WTC11 (cell line): ENCODE measurements around the gene RAPGEF6. TPM values are rescaled to one million over a fixed set of nuclear protein-coding genes. Genes with fewer than 3 reads are reported as not detected.
"Not testable (repeated sequence)": the region's sequence is repeated elsewhere in the genome, so short reads cannot be mapped to it uniquely, and the experiment has no call there.

Source experiments
- ATAC-seq: fragments of 200-7000 bp; cut with Tn5 transposase; 2 replicates; pipeline ENCODE4 v1.10.0; 2021; ENCODE audit warnings: mild to moderate bottlenecking, moderate library complexity
- CTCF ChIA-PET: fragments of 300-600 bp; sonication (Branson Sonifier 250); formaldehyde crosslinking; loops from one replicate; lab custom pipeline; 2021; ENCODE audit warnings: antibody characterized with exemption; lab: Charles Lee
- POLR2A ChIA-PET: fragments of 350-600 bp; sonication (Branson Sonifier 250); formaldehyde crosslinking; loops from one replicate; lab custom pipeline; 2021; ENCODE audit warnings: antibody characterized with exemption; lab: Charles Lee
- DNase-seq: peaks from one replicate; pipeline ENCODE4 v3.0.0; 2021; ENCODE audit warnings: low spot score
- H3K27ac Mint-ChIP-seq: 2 replicates; pipeline ENCODE4 v1.8.0; 2021; ENCODE audit warnings: mixed read lengths
- H3K27me3 Mint-ChIP-seq: 2 replicates; pipeline ENCODE4 v1.8.0; 2021; ENCODE audit warnings: low read depth, mild to moderate bottlenecking, moderate library complexity, mixed read lengths
- H3K36me3 Mint-ChIP-seq: 2 replicates; pipeline ENCODE4 v1.8.0; 2021; ENCODE audit warnings: mixed read lengths
- H3K4me1 Mint-ChIP-seq: 2 replicates; pipeline ENCODE4 v1.8.0; 2022; ENCODE audit warnings: mixed read lengths
- H3K4me3 Mint-ChIP-seq: 2 replicates; pipeline ENCODE4 v1.8.0; 2021; ENCODE audit warnings: mild to moderate bottlenecking, moderate library complexity, mixed read lengths
- H3K9me3 Mint-ChIP-seq: 2 replicates; pipeline ENCODE4 v1.8.0; 2021; ENCODE audit warnings: mixed read lengths
- E2F4 ChIP-seq: sonication (generic); formaldehyde crosslinking; IDR thresholded peaks from 2 replicates; pipeline ENCODE4 v1.8.1; 2022; ENCODE audit warnings: low read depth, mild to moderate bottlenecking, moderate library complexity, missing genetic modification reagents, borderline replicate concordance
- ERG ChIP-seq: fragments of 250-450 bp; sonication (Bioruptor Pico); IDR thresholded peaks from 2 replicates; pipeline ENCODE4 v1.8.0; 2021; ENCODE audit warnings: mild to moderate bottlenecking
- ESRRA ChIP-seq: sonication (generic); formaldehyde crosslinking; IDR thresholded peaks from 2 replicates; pipeline ENCODE4 v1.8.1; 2022; ENCODE audit warnings: mild to moderate bottlenecking, missing genetic modification reagents, borderline replicate concordance
- MXD4 ChIP-seq: fragments of 250-450 bp; sonication (Bioruptor Pico); IDR thresholded peaks from 2 replicates; pipeline ENCODE4 v1.8.0; 2021; ENCODE audit warnings: mild to moderate bottlenecking, moderate library complexity, borderline replicate concordance
- MYBL2 ChIP-seq: sonication (generic); formaldehyde crosslinking; IDR thresholded peaks from 2 replicates; pipeline ENCODE4 v1.8.1; 2023; ENCODE audit warnings: mild to moderate bottlenecking, moderate library complexity, missing genetic modification reagents
- NFE2L1 ChIP-seq: sonication (generic); formaldehyde crosslinking; IDR thresholded peaks from 2 replicates; pipeline ENCODE4 v1.8.1; 2023; ENCODE audit warnings: missing genetic modification reagents
- OVOL2 ChIP-seq: fragments of 250-450 bp; sonication (Bioruptor Pico); IDR thresholded peaks from 2 replicates; pipeline ENCODE4 v1.9.0; 2021; ENCODE audit warnings: mild to moderate bottlenecking, borderline replicate concordance
- USF1 ChIP-seq: sonication (generic); formaldehyde crosslinking; IDR thresholded peaks from 2 replicates; pipeline ENCODE4 v1.8.0; 2022; ENCODE audit warnings: mild to moderate bottlenecking, missing genetic modification reagents
- ZBTB21 ChIP-seq: sonication (generic); formaldehyde crosslinking; IDR thresholded peaks from 2 replicates; pipeline ENCODE4 v1.8.1; 2023; ENCODE audit warnings: mild to moderate bottlenecking, missing genetic modification reagents, borderline replicate concordance
- ZNF121 ChIP-seq: sonication (generic); formaldehyde crosslinking; IDR thresholded peaks from 2 replicates; pipeline ENCODE4 v1.8.0; 2023; ENCODE audit warnings: missing genetic modification reagents
- ZNF219 ChIP-seq: sonication (generic); formaldehyde crosslinking; IDR thresholded peaks from 2 replicates; pipeline ENCODE4 v1.8.0; 2023; ENCODE audit warnings: missing genetic modification reagents, mild to moderate bottlenecking, borderline replicate concordance
- total RNA-seq: library from RNA; stranded (reverse); gene quantifications from 3 replicates; pipeline ENCODE4 v1.2.3, GENCODE V29; 2021
- TF ChIP-seq, protein P1 (sequence below): sonication (generic); formaldehyde crosslinking; IDR thresholded peaks from 2 replicates; pipeline ENCODE4 v1.8.0; 2022; ENCODE audit warnings: mild to moderate bottlenecking, missing genetic modification reagents
- TF ChIP-seq, protein P2 (sequence below): sonication (generic); formaldehyde crosslinking; IDR thresholded peaks from 2 replicates; pipeline ENCODE4 v1.8.1; 2023; ENCODE audit warnings: mild to moderate bottlenecking, missing genetic modification reagents, borderline replicate concordance
- TF ChIP-seq, protein P3 (sequence below): sonication (generic); formaldehyde crosslinking; IDR thresholded peaks from 2 replicates; pipeline ENCODE4 v1.8.1; 2023; ENCODE audit warnings: mild to moderate bottlenecking, missing genetic modification reagents
- TF ChIP-seq, protein P4 (sequence below): sonication (generic); formaldehyde crosslinking; IDR thresholded peaks from 2 replicates; pipeline ENCODE4 v1.8.1; 2022; ENCODE audit warnings: missing genetic modification reagents, borderline replicate concordance
- TF ChIP-seq, protein P5 (sequence below): sonication (generic); formaldehyde crosslinking; IDR thresholded peaks from 2 replicates; pipeline ENCODE4 v1.8.1; 2022; ENCODE audit warnings: mild to moderate bottlenecking, moderate library complexity, missing genetic modification reagents
- TF ChIP-seq, protein P6 (sequence below): sonication (generic); formaldehyde crosslinking; IDR thresholded peaks from 2 replicates; pipeline ENCODE4 v1.8.1; 2022; ENCODE audit warnings: mild to moderate bottlenecking, missing genetic modification reagents, moderate library complexity, borderline replicate concordance

Gene RAPGEF6
- total RNA-seq, 1 experiment from 2014 or later, result 18.0 TPM

GRCh38 chr5:131399007-131399406 is 236.0 kb downstream of the RAPGEF6 start:
- not testable (repeated sequence) for H3K27ac Mint-ChIP-seq, DNase-seq
- peaks cover 42% of the 10 kb centered on the region for H3K36me3 Mint-ChIP-seq

GRCh38 chr5:131396630-131397273 is 238.3 kb downstream of the RAPGEF6 start:
- CTCF ChIA-PET, result interaction anchor here (1.0 kb wide), 1 partner anchor 15 kb away, joined by 4 read pairs; no protein-coding TSS in a partner anchor

More at GRCh38 chr5:131399007-131399406, 236.0 kb downstream of the RAPGEF6 start:
- CTCF ChIA-PET, POLR2A ChIA-PET, H3K4me1 Mint-ChIP-seq, H3K27me3 Mint-ChIP-seq, H3K4me3 Mint-ChIP-seq, ATAC-seq: not testable (repeated sequence)
- 0 out of 2 replicates have a peak, but pooled peaks have one; percentile 36 for TF ChIP-seq ZNF121 (CRISPR knock-in tag)
- H3K9me3 Mint-ChIP-seq, result peaks cover 14% of the 10 kb centered on the region

More at GRCh38 chr5:131396630-131397273, 238.3 kb downstream of the RAPGEF6 start:
- H3K4me1 Mint-ChIP-seq, result no peaks in the 10 kb centered on the region
- no peaks in the 10 kb centered on the region for H3K27me3 Mint-ChIP-seq
- H3K36me3 Mint-ChIP-seq, result peaks cover 41% of the 10 kb centered on the region
- peaks cover under 1% of the 10 kb centered on the region for H3K9me3 Mint-ChIP-seq
- TF ChIP-seq OVOL2 (CRISPR knock-in tag), result no peak
- TF ChIP-seq, protein P1, sequence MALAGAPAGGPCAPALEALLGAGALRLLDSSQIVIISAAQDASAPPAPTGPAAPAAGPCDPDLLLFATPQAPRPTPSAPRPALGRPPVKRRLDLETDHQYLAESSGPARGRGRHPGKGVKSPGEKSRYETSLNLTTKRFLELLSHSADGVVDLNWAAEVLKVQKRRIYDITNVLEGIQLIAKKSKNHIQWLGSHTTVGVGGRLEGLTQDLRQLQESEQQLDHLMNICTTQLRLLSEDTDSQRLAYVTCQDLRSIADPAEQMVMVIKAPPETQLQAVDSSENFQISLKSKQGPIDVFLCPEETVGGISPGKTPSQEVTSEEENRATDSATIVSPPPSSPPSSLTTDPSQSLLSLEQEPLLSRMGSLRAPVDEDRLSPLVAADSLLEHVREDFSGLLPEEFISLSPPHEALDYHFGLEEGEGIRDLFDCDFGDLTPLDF (CRISPR knock-in tag), result no peak
- TF ChIP-seq, protein P2, sequence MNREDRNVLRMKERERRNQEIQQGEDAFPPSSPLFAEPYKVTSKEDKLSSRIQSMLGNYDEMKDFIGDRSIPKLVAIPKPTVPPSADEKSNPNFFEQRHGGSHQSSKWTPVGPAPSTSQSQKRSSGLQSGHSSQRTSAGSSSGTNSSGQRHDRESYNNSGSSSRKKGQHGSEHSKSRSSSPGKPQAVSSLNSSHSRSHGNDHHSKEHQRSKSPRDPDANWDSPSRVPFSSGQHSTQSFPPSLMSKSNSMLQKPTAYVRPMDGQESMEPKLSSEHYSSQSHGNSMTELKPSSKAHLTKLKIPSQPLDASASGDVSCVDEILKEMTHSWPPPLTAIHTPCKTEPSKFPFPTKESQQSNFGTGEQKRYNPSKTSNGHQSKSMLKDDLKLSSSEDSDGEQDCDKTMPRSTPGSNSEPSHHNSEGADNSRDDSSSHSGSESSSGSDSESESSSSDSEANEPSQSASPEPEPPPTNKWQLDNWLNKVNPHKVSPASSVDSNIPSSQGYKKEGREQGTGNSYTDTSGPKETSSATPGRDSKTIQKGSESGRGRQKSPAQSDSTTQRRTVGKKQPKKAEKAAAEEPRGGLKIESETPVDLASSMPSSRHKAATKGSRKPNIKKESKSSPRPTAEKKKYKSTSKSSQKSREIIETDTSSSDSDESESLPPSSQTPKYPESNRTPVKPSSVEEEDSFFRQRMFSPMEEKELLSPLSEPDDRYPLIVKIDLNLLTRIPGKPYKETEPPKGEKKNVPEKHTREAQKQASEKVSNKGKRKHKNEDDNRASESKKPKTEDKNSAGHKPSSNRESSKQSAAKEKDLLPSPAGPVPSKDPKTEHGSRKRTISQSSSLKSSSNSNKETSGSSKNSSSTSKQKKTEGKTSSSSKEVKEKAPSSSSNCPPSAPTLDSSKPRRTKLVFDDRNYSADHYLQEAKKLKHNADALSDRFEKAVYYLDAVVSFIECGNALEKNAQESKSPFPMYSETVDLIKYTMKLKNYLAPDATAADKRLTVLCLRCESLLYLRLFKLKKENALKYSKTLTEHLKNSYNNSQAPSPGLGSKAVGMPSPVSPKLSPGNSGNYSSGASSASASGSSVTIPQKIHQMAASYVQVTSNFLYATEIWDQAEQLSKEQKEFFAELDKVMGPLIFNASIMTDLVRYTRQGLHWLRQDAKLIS (CRISPR knock-in tag), result no peak
- no peak for TF ChIP-seq NFE2L1 (CRISPR knock-in tag)
- no peak for TF ChIP-seq USF1
- TF ChIP-seq, protein P3, sequence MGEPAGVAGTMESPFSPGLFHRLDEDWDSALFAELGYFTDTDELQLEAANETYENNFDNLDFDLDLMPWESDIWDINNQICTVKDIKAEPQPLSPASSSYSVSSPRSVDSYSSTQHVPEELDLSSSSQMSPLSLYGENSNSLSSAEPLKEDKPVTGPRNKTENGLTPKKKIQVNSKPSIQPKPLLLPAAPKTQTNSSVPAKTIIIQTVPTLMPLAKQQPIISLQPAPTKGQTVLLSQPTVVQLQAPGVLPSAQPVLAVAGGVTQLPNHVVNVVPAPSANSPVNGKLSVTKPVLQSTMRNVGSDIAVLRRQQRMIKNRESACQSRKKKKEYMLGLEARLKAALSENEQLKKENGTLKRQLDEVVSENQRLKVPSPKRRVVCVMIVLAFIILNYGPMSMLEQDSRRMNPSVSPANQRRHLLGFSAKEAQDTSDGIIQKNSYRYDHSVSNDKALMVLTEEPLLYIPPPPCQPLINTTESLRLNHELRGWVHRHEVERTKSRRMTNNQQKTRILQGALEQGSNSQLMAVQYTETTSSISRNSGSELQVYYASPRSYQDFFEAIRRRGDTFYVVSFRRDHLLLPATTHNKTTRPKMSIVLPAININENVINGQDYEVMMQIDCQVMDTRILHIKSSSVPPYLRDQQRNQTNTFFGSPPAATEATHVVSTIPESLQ (CRISPR knock-in tag), result no peak
- no peak for TF ChIP-seq ZBTB21 (CRISPR knock-in tag)
- TF ChIP-seq, protein P4, sequence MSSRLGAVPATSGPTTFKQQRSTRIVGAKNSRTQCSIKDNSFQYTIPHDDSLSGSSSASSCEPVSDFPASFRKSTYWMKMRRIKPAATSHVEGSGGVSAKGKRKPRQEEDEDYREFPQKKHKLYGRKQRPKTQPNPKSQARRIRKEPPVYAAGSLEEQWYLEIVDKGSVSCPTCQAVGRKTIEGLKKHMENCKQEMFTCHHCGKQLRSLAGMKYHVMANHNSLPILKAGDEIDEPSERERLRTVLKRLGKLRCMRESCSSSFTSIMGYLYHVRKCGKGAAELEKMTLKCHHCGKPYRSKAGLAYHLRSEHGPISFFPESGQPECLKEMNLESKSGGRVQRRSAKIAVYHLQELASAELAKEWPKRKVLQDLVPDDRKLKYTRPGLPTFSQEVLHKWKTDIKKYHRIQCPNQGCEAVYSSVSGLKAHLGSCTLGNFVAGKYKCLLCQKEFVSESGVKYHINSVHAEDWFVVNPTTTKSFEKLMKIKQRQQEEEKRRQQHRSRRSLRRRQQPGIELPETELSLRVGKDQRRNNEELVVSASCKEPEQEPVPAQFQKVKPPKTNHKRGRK (CRISPR knock-in tag), result no peak
- TF ChIP-seq ESRRA (CRISPR knock-in tag), result no peak
- no peak for TF ChIP-seq MXD4 (CRISPR knock-in tag)
- TF ChIP-seq E2F4 (CRISPR knock-in tag), result no peak
- TF ChIP-seq ZNF219 (CRISPR knock-in tag), result no peak
- TF ChIP-seq, protein P5, sequence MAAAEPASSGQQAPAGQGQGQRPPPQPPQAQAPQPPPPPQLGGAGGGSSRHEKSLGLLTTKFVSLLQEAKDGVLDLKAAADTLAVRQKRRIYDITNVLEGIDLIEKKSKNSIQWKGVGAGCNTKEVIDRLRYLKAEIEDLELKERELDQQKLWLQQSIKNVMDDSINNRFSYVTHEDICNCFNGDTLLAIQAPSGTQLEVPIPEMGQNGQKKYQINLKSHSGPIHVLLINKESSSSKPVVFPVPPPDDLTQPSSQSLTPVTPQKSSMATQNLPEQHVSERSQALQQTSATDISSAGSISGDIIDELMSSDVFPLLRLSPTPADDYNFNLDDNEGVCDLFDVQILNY (CRISPR knock-in tag), result no peak
- TF ChIP-seq, protein P6, sequence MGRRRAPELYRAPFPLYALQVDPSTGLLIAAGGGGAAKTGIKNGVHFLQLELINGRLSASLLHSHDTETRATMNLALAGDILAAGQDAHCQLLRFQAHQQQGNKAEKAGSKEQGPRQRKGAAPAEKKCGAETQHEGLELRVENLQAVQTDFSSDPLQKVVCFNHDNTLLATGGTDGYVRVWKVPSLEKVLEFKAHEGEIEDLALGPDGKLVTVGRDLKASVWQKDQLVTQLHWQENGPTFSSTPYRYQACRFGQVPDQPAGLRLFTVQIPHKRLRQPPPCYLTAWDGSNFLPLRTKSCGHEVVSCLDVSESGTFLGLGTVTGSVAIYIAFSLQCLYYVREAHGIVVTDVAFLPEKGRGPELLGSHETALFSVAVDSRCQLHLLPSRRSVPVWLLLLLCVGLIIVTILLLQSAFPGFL (CRISPR knock-in tag), result no peak
- no peak for TF ChIP-seq ERG (CRISPR knock-in tag)
- no peak for TF ChIP-seq MYBL2 (CRISPR knock-in tag)
- no peak overlapping the region for H3K27ac Mint-ChIP-seq
- POLR2A ChIA-PET, result no interaction called here
- DNase-seq (no peak), ATAC-seq (no peak)
- H3K4me3 Mint-ChIP-seq, result no peak overlapping the region
